Endothelial cell of umbilical vein (primary cell): ENCODE data around the gene LPIN1. TPM values are rescaled to one million over a fixed set of nuclear protein-coding genes. Genes with fewer than 3 reads are reported as not detected.

Source experiments
- BruUV-seq: library from RNA; stranded (reverse); fragments of 400-500 nt; replicated peaks from 2 replicates; lab custom pipeline; 2021; lab: Mats Ljungman, UMichigan
- CTCF ChIA-PET: fragments of 300-600, 350-600 bp; sonication (Branson Sonifier 250); formaldehyde crosslinking; loops from one replicate; lab custom pipeline; 2021; ENCODE audit warnings: antibody characterized with exemption, inconsistent platforms; lab: Charles Lee
- POLR2A ChIA-PET: fragments of 300-600, 350-600 bp; sonication (Branson Sonifier 250); formaldehyde crosslinking; loops from one replicate; lab custom pipeline; 2021; ENCODE audit warnings: antibody characterized with exemption, inconsistent platforms; lab: Charles Lee
- DNase-seq: peaks from one replicate; pipeline ENCODE4 v3.0.0-alpha.2; 2011; ENCODE audit warnings: low read depth, low spot score
- FAIRE-seq: peaks from 2 replicates; lab custom pipeline; 2011; peaks lifted over from hg19 to GRCh38; lab: Jason Lieb, UNC
- H2AFZ ChIP-seq: 2 replicates; pipeline ENCODE4 v1.6.0; 2012; ENCODE audit warnings: low read depth, low read length, control low read depth, inconsistent platforms
- H3K27ac ChIP-seq: 2 replicates; pipeline ENCODE4 v1.5.1; 2011; ENCODE audit warnings: low read depth, mild to moderate bottlenecking, control low read depth, low read length, moderate library complexity; ENCODE audit not compliant: insufficient read depth
- H3K27me3 ChIP-seq, 2 experiments: 2 replicates each; pipeline versions ENCODE4 v1.6.0 to v1.6.1; 2011; ENCODE audit warnings: low read length in 2 of 2, mixed read lengths in 1 of 2; ENCODE audit not compliant: control insufficient read depth in 2 of 2, insufficient read depth in 2 of 2
- H3K36me3 ChIP-seq, 2 experiments: 2 replicates in 1 of 2; 3 replicates in 1 of 2; pipeline ENCODE4 v1.5.1; 2011; ENCODE audit warnings: low read length in 2 of 2, mild to moderate bottlenecking in 1 of 2, moderate library complexity in 1 of 2; ENCODE audit not compliant: control insufficient read depth in 2 of 2, insufficient read depth in 2 of 2; ENCODE audit errors: extremely low read depth in 1 of 2
- H3K4me1 ChIP-seq: 3 replicates; pipeline ENCODE4 v1.5.1; 2011; ENCODE audit warnings: mild to moderate bottlenecking, low read length; ENCODE audit not compliant: control insufficient read depth, insufficient read depth; ENCODE audit errors: extremely low read depth
- H3K4me2 ChIP-seq: 2 replicates; pipeline ENCODE4 v1.6.1; 2011; ENCODE audit warnings: low read length, control low read depth, mixed read lengths; ENCODE audit not compliant: insufficient read depth
- H3K4me3 ChIP-seq, 3 experiments: fragments of 200-600 bp in 1 of 3; sonication (generic), shearing (Covaris generic) in 1 of 3; replicated peaks in 1 of 3; 2 replicates each; pipeline ENCODE4 v1.5.1; 2011 to 2016; ENCODE audit warnings: control low read depth in 3 of 3, low read length in 3 of 3, mild to moderate bottlenecking in 2 of 3, inconsistent platforms in 1 of 3, low read depth in 1 of 3, moderate library complexity in 1 of 3; ENCODE audit not compliant: insufficient read depth in 1 of 3
- H3K79me2 ChIP-seq: 2 replicates; pipeline ENCODE4 v1.6.0; 2012; ENCODE audit warnings: low read length, inconsistent platforms; ENCODE audit not compliant: control insufficient read depth, insufficient read depth
- H3K9ac ChIP-seq: replicated peaks from 2 replicates; pipeline ENCODE3; 2011; ENCODE audit warnings: low read length, control low read depth; ENCODE audit not compliant: insufficient read depth; ENCODE audit errors: extremely low read depth
- H3K9me1 ChIP-seq: replicated peaks from 3 replicates; pipeline ENCODE4 v1.6.0; 2011; ENCODE audit warnings: mild to moderate bottlenecking, low read length; ENCODE audit not compliant: control insufficient read depth, insufficient read depth; ENCODE audit errors: extremely low read depth
- H3K9me3 ChIP-seq: replicated peaks from 2 replicates; pipeline ENCODE4 v1.5.1; 2012; ENCODE audit warnings: low read length, inconsistent platforms; ENCODE audit not compliant: control insufficient read depth, insufficient read depth
- H4K20me1 ChIP-seq: replicated peaks from 2 replicates; pipeline ENCODE3; 2011; ENCODE audit warnings: mild to moderate bottlenecking, low read length; ENCODE audit not compliant: control insufficient read depth, insufficient read depth; ENCODE audit errors: extremely low read depth
- CTCF ChIP-seq, 2 donors: IDR thresholded peaks; 1 replicate in 1 of 2; 2 replicates in 1 of 2; pipeline ENCODE4 v1.5.1; 2011; ENCODE audit warnings: low read length in 2 of 2, mild to moderate bottlenecking in 2 of 2, moderate library complexity in 2 of 2, control low read depth in 1 of 2, inconsistent platforms in 1 of 2, low read depth in 1 of 2; ENCODE audit not compliant: insufficient read depth in 1 of 2; ENCODE audit errors: extremely low read depth in 1 of 2
- EZH2 ChIP-seq: IDR thresholded peaks from 2 replicates; pipeline ENCODE4 v1.6.1; 2012; ENCODE audit warnings: borderline replicate concordance, low read depth, mild to moderate bottlenecking, moderate library complexity, low read length, inconsistent platforms; ENCODE audit not compliant: severe bottlenecking
- FOS ChIP-seq: IDR thresholded peaks from 2 replicates; pipeline ENCODE4 v1.6.1; 2011; ENCODE audit warnings: mild to moderate bottlenecking, low read length, moderate library complexity, borderline replicate concordance; ENCODE audit not compliant: insufficient read depth
- GATA2 ChIP-seq: IDR thresholded peaks from 2 replicates; pipeline ENCODE4 v1.7.0; 2011; ENCODE audit warnings: low read depth, mild to moderate bottlenecking, moderate library complexity, mixed read lengths, low read length; ENCODE audit not compliant: insufficient read length, insufficient read depth
- JUN ChIP-seq: IDR thresholded peaks from 2 replicates; pipeline ENCODE4 v1.6.1; 2011; ENCODE audit warnings: borderline replicate concordance, low read depth; ENCODE audit not compliant: insufficient read length, insufficient read depth
- MAX ChIP-seq: IDR thresholded peaks from 2 replicates; pipeline ENCODE4 v1.6.1; 2011; ENCODE audit not compliant: insufficient read depth, insufficient read length
- MYC ChIP-seq: IDR thresholded peaks from one replicate; pipeline ENCODE4 v1.6.1; 2011; ENCODE audit warnings: mild to moderate bottlenecking, low read depth, low read length
- POLR2A ChIP-seq: IDR thresholded peaks from 2 replicates; pipeline ENCODE4 v1.6.1; 2012; ENCODE audit warnings: low read depth, mild to moderate bottlenecking, control low read depth, low read length
- POLR2AphosphoS5 ChIP-seq: IDR thresholded peaks from 2 replicates; pipeline ENCODE4 v1.6.1; 2012; ENCODE audit warnings: low read depth, mild to moderate bottlenecking, control low read depth, low read length, moderate library complexity; ENCODE audit not compliant: insufficient read depth
- dilution Hi-C: fragments of 300-500 bp; cut with MboI; formaldehyde crosslinking; loops from one replicate; pipeline ENCODE4 v1.15.0; 2019; ENCODE audit warnings: low sequenced_read_pairs; ENCODE audit not compliant: extremely low pct_ligation_motif_present
- intact Hi-C: fragments of 100-400 bp; cut with micrococcal nuclease; formaldehyde crosslinking; loops from one replicate; pipeline ENCODE4 v1.10.0; 2022
- polyA plus RNA-seq, 4 experiments: library from polyadenylated mRNA; depleted of rRNA in 3 of 4; stranded (reverse) in 3 of 4; unstranded in 1 of 4; fragments of >200 nt; gene quantifications; 2 replicates each; pipeline versions ENCODE4 v1.2.1 to v1.2.3, GENCODE V29; 2011 to 2012; ENCODE audit warnings: missing spikeins in 1 of 4
- total RNA-seq: library from RNA; stranded (reverse); gene quantifications from 2 replicates; pipeline ENCODE4 v1.2.3, GENCODE V29; 2021

Gene LPIN1
- total and polyA plus RNA-seq, 2 donors (not counting 3 experiments of a cell fraction or from before 2014, with no cell fraction given): 26.6 to 80.4 TPM

GRCh38 chr2:11872247-11872947, 126.0 kb downstream of the LPIN1 start:
- H3K4me1 ChIP-seq: peaks cover 3% of the 10 kb centered on the region
- intact Hi-C loops (no loop called here), dilution Hi-C loops (no loop called here)
- no peaks in the 10 kb centered on the region for H3K79me2 ChIP-seq
- H4K20me1 ChIP-seq: no peaks in the 10 kb centered on the region
- ChIA-PET POLR2A (no interaction called here), CTCF (interaction anchor here (0.8 to 1.8 kb wide), 3 partner anchors 8 to 1135 kb away, joined by 3 to 14 read pairs (median 3); no protein-coding TSS in a partner anchor)
- no TSS peak for BruUV-seq
- H3K4me2 ChIP-seq: no peak overlapping the region
- no peaks in the 10 kb centered on the region for H3K9me1 ChIP-seq
- no peak for TF ChIP-seq EZH2
- no peak for TF ChIP-seq MAX
- TF ChIP-seq POLR2A: no peak
- TF ChIP-seq GATA2: no peak
- no peak for TF ChIP-seq JUN
- TF ChIP-seq POLR2AphosphoS5: no peak
- TF ChIP-seq CTCF (IDR thresholded peaks at IDR 0.05; ENCODE audit: extremely low read depth in 1 of 2, insufficient read depth in 1 of 2, low read depth in 1 of 2, low read length in 2 of 2): no peak
- TF ChIP-seq FOS: no peak
- TF ChIP-seq MYC: no peak
- peak; percentile 81 for DNase-seq
- no peaks in the 10 kb centered on the region for H3K36me3 ChIP-seq
- no peak for FAIRE-seq
- H3K9ac ChIP-seq: no peak overlapping the region
- H3K4me3 ChIP-seq: no peak overlapping the region
- H3K27ac ChIP-seq: no peak overlapping the region
- H2AFZ ChIP-seq: no peak overlapping the region
- H3K27me3 ChIP-seq: peaks cover 0 to 2% of the 10 kb centered on the region in 2 experiments
- H3K9me3 ChIP-seq: no peaks in the 10 kb centered on the region
